HG03457 (cell line): ENCODE data around the gene SDHB.
A peak's percentile ranks its signal among the peaks of the same experiment; 100 is the strongest.

Experiments used
- ATAC-seq: cut with Tn5 transposase; IDR thresholded peaks from one replicate; pipeline ENCODE4 v1.9.1; 2021; ENCODE audit warnings: moderate number of reproducible peaks; ENCODE audit not compliant: unreplicated experiment

SDHB gene

DNA sequence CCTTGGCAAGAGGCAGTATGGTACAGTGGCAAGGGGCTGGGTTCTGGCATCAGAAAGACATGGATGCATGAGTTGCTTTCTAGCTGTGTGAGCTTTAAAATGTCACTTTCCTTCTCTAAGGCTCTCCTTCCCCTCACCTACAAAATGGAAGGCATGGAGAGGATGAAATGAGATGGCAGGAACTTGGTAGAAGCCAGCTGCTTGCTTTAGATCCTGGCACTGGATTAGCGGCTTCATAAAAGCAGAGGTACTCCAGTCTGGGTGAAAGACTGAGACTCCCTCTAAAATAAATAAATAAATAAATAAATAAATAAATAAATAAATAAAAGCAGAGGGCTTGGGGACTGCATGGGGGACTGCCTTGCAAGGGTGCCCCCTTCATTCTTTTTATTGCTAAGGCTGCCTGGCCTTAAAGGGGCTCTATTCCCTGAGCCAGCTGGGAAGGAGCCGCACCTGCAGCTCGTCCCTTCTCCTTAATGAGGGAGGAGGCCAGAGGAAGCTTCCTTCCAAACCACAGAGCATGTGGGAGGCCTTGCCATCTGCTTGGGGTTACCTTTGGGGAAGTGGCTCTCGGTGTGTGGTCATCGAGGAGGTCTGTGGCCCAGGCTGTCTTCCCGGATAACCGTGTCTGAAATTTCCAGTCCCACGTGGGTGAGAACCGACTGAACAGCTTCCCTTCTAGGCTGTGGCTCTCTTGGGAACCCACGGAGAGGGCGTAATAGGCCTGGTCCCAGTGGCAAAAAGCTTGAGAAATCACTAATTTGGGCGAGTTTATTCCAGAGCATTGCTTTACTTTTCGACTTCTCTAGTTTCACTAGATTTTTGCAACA lies 40.1 kb downstream of the SDHB start:
- no peak for ATAC-seq

- ATAC-seq, result no peak
Measured at GRCh38 chr1:17012775-17013490, 40.9 kb downstream of the SDHB start.

- peak; percentile 73 for ATAC-seq
Measured at GRCh38 chr1:17011439-17012307, 42.2 kb downstream of the SDHB start, which contains the start of gene ATP13A2. TSS of gene ATP13A2 (minus strand) at chr1:17011928. CDS start at chr1:17011738, 190 bp downstream.

DNA sequence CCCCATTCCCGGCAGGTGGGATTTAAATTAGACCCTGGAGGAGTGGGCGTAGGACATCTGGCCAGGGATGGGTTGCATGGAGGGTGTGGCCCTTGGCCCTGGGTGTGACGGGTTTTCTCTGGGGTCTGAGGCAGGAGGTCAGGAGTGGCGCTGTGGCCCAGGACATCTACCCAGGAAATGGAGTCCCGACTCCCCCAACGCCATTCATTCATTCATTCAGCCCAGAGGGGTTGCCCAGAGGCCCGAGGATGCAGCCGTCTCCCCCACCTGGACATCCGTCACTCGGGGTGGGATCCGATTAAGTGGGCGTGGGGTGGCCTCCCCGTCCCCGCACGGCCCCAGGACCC lies 42.8 kb downstream of the SDHB start:
- no peak for ATAC-seq

DNA sequence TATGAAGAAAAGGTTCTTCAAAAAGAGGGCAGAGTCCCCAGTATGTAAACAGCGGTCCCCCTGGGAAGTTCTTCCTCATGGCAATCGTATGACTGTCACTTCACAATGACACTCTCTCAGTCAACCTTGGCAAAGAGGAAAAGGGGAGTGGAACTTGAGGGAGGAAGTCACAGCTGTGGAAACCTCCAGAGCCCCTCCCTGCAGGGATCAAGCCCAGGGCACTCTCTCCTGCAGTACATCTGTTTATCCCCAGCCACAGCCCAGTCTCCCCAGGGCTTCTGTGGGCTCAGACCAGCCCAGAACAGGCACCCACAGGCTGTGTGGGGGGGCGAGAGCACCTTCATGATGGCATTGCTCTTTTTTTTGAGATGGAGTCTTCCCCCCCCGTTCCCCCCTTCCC lies 44.1 kb downstream of the SDHB start:
- no peak for ATAC-seq

GRCh38 chr1:17008208-17008855 lies 45.5 kb downstream of the SDHB start:
- no peak for ATAC-seq

DNA sequence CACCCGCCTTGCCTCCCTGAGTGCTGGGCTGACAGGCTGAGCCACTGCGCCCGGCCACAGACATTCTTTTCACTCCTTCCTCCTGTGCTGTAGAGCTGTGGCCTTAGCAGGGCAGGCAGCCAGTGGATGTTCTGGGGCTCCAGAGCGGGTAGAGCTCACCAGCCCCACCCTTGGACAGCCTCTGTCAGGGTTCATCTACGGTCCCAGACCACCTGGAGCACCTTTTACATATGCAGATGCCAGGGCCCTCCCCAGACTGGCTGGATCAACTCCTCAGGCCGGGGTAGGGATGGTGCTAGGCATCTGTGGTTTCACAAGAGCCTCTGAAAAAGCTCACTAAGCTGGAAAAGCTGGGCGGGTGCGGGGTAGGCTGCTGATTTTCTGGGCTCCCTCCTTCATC lies 46.7 kb downstream of the SDHB start:
- no peak for ATAC-seq

DNA sequence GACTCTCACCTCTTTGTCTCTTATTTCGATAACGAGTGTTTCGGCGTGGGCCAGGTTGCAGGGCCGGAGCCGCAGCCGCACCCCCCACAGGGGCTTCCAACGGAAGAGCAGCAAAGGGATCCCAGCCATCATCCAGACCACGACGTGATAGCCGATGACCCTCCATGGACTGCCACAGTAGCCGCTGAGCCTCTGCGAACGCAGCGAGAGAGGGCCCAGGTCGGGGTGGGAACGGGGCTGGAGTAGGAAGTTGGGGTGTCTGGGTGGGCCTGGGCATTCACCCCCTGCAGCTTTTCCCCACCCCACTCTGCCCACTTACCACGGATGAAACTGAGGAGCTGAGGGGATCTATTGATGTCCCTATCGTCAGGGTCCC lies 48.5 kb downstream of the SDHB start:
- no peak for ATAC-seq

DNA sequence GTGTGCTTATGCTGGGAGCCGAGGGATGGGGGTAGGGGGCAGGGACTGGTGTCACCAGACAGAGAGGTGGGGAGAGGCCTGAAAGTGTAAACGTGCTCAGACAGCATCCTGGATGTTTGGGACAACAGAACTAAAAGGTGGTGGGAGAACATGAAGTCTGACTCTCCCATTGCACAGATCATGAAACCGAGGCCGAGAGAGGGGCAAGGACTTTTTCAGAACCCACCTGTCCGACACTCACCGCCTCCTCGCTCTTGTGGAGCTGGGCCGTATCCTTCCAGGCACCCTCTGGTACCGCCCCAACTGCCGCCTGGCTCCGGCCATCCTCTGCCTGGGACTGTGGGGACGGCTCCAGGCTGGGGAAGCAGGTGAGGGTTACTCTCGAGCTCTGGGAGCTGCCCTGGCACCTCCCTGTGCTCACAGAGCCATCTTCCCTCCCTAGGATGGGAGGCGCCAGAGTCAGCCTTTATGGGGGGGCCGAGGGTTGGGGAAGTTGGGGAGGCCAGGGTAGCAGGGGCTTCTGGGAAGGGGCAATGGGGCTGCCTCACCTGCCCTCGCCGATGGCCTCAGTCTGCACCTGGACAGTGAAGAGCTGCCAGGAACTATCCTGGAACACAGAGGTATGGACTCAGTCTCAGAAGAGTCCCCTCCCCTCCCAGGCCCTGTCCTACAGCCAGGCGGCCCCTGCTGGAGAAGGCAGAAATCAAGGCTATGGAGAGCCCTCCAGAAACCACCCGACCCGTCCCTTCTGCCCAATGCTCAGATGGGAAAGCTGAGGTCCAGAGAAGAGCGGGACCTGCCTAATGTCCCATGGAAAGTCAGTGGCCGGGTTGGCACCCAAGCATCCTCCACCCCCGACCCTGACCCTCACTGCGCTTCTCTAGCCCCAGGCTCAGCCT lies 49.1 kb downstream of the SDHB start:
- ATAC-seq, result no peak

- ATAC-seq, result no peak
Measured at GRCh38 chr1:17002524-17002902, 51.3 kb downstream of the SDHB start.

GRCh38 chr1:17001760-17002523 lies 51.9 kb downstream of the SDHB start:
- no peak for ATAC-seq

GRCh38 chr1:16999863-17000262 lies 54.0 kb downstream of the SDHB start:
- ATAC-seq, result no peak

DNA sequence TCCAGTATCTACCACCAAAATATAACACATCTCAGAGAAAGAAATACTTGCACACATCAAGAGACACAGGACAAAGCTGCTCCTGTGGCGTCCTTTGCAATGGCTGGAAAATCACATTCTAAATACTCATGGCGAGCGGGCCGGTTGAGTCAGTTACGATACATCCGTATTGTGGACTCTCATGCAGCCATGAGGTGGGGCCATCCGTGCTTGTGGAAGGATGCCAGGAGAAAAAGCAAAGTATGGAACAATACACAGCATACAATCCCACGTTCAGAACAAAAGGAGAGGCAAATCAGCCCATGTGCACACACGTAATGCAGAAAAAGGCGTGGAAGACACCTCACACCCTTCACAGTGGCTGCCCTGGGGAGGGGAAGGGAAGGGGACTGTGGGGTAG lies 55.2 kb downstream of the SDHB start:
- no peak for ATAC-seq

GRCh38 chr1:16996845-16997244 lies 57.0 kb downstream of the SDHB start:
- no peak for ATAC-seq

- ATAC-seq, result no peak
Measured at GRCh38 chr1:16993521-16994038, 60.3 kb downstream of the SDHB start.

GRCh38 chr1:16992675-16993074 lies 61.2 kb downstream of the SDHB start:
- ATAC-seq, result no peak

GRCh38 chr1:16992102-16992501 lies 61.7 kb downstream of the SDHB start:
- ATAC-seq, result no peak

DNA sequence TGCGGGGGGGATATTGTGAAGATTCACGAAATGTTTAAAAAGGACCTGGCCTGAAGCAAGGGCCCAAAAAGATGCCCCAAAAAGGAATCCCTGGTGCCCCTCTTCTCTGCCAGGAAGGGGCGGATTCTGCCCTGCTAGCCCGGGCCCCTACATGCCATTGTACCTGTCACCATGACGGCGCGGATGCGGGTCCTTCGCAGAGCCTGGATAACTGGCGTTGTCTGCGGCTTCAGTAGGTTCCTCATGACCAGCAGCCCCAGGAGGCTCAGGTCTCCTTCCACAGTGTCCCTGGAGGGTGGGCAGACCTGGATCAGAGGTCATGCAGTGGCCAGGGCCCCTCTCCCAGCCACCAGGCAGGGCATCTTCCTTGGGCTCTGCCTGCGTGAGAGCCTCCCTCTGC lies 62.3 kb downstream of the SDHB start:
- ATAC-seq, result no peak
